IMR-90 (cell line): ENCODE data around the gene XPNPEP2. TPM values are rescaled to one million over a fixed set of nuclear protein-coding genes. Genes with fewer than 3 reads are reported as not detected.
A peak's percentile ranks its signal among the peaks of the same experiment; 100 is the strongest.

Experiments
- ATAC-seq: fragments of 200-7000 bp; cut with Tn5 transposase; 2 replicates; pipeline ENCODE4 v1.9.1; 2020; ENCODE audit warnings: low read depth, mild to moderate bottlenecking, moderate library complexity
- BruUV-seq: library from RNA; stranded (reverse); fragments of 400-500 nt; replicated peaks from 2 replicates; lab custom pipeline; 2021; lab: Mats Ljungman, UMichigan
- CTCF ChIA-PET: fragments of 300-600 bp; formaldehyde crosslinking; extraction: SDS; loops from one replicate; lab custom pipeline; 2021; ENCODE audit warnings: antibody characterized with exemption; lab: Yijun Ruan, JAX
- POLR2A ChIA-PET: fragments of 300-600 bp; sonication (Branson Sonifier 250); formaldehyde crosslinking; loops from one replicate; lab custom pipeline; 2022; ENCODE audit warnings: antibody characterized with exemption; ENCODE audit not compliant: unreplicated experiment; lab: Charles Lee
- DNase-seq: peaks from one replicate; pipeline ENCODE4 v3.0.0; 2013
- H2AFZ ChIP-seq: replicated peaks from 2 replicates; pipeline ENCODE3; 2013; ENCODE audit warnings: low read length, mild to moderate bottlenecking; ENCODE audit not compliant: poor library complexity
- H2AK5ac ChIP-seq: 2 replicates; pipeline ENCODE4 v1.6.1; 2013; ENCODE audit warnings: low read depth, low read length, inconsistent platforms
- H2AK9ac ChIP-seq: replicated peaks from 2 replicates; pipeline ENCODE3; 2013; ENCODE audit warnings: mild to moderate bottlenecking, low read depth, low read length, moderate library complexity; ENCODE audit not compliant: poor library complexity
- H2BK120ac ChIP-seq: 2 replicates; pipeline ENCODE4 v1.6.1; 2013; ENCODE audit warnings: low read depth, low read length, inconsistent platforms
- H2BK15ac ChIP-seq: 3 replicates; pipeline ENCODE4 v1.6.1; 2013; ENCODE audit warnings: low read depth, low read length, inconsistent platforms
- H2BK20ac ChIP-seq: 2 replicates; pipeline ENCODE4 v1.6.1; 2013; ENCODE audit warnings: low read depth, mild to moderate bottlenecking, inconsistent platforms, low read length, moderate library complexity
- H2BK5ac ChIP-seq: 2 replicates; pipeline ENCODE4 v1.6.1; 2013; ENCODE audit warnings: mild to moderate bottlenecking, low read depth, low read length, inconsistent platforms; ENCODE audit not compliant: poor library complexity, severe bottlenecking
- H3K14ac ChIP-seq: replicated peaks from 2 replicates; pipeline ENCODE4 v1.6.1; 2013; ENCODE audit warnings: low read depth, low read length, inconsistent platforms
- H3K18ac ChIP-seq: 2 replicates; pipeline ENCODE4 v1.6.1; 2013; ENCODE audit warnings: low read depth, low read length, control low read depth
- H3K23ac ChIP-seq: 2 replicates; pipeline ENCODE4 v1.6.1; 2013; ENCODE audit warnings: low read depth, low read length, inconsistent platforms
- H3K27ac ChIP-seq: 2 replicates; pipeline ENCODE4 v1.5.1; 2013; ENCODE audit warnings: mild to moderate bottlenecking, control low read depth, low read length; ENCODE audit not compliant: insufficient read depth
- H3K27me3 ChIP-seq: 2 replicates; pipeline ENCODE4 v1.6.1; 2013; ENCODE audit warnings: low read length; ENCODE audit not compliant: control insufficient read depth, insufficient read depth
- H3K36me3 ChIP-seq: 2 replicates; pipeline ENCODE4 v1.6.1; 2013; ENCODE audit warnings: low read length, mixed read lengths; ENCODE audit not compliant: control insufficient read depth, insufficient read depth
- H3K4ac ChIP-seq: 2 replicates; pipeline ENCODE4 v1.6.1; 2013; ENCODE audit warnings: low read depth, low read length, inconsistent platforms
- H3K4me1 ChIP-seq: 2 replicates; pipeline ENCODE4 v1.6.1; 2013; ENCODE audit warnings: low read length, mixed read lengths; ENCODE audit not compliant: control insufficient read depth, insufficient read depth
- H3K4me2 ChIP-seq: 2 replicates; pipeline ENCODE4 v1.6.1; 2013; ENCODE audit warnings: low read depth, mild to moderate bottlenecking, control low read depth, low read length, moderate library complexity
- H3K4me3 ChIP-seq: 2 replicates; pipeline ENCODE4 v1.5.1; 2013; ENCODE audit warnings: low read depth, mild to moderate bottlenecking, control low read depth, low read length, moderate library complexity; ENCODE audit not compliant: insufficient read depth
- H3K56ac ChIP-seq: 2 replicates; pipeline ENCODE4 v1.6.1; 2013; ENCODE audit warnings: low read length, inconsistent platforms; ENCODE audit not compliant: insufficient read depth; ENCODE audit errors: extremely low read depth
- H3K79me1 ChIP-seq, 2 experiments: 2 replicates each; pipeline ENCODE4 v1.6.1; 2013; ENCODE audit warnings: low read length in 2 of 2, inconsistent platforms in 1 of 2, low read depth in 1 of 2
- H3K9ac ChIP-seq: 2 replicates; pipeline ENCODE4 v1.6.1; 2013; ENCODE audit warnings: low read depth, low read length, control low read depth
- H3K9me1 ChIP-seq: 2 replicates; pipeline ENCODE4 v1.6.1; 2013; ENCODE audit warnings: low read length, inconsistent platforms; ENCODE audit not compliant: insufficient read depth
- H3K9me3 ChIP-seq: 2 replicates; pipeline ENCODE4 v1.6.1; 2013; ENCODE audit warnings: low read length; ENCODE audit not compliant: control insufficient read depth, insufficient read depth
- H4K20me1 ChIP-seq: 2 replicates; pipeline ENCODE4 v1.6.1; 2013; ENCODE audit warnings: low read length, inconsistent platforms; ENCODE audit not compliant: insufficient read depth
- H4K5ac ChIP-seq: 2 replicates; pipeline ENCODE4 v1.6.1; 2013; ENCODE audit warnings: mild to moderate bottlenecking, low read depth, low read length, control low read depth
- H4K8ac ChIP-seq, 2 experiments: 2 replicates each; pipeline ENCODE4 v1.6.1; 2013; ENCODE audit warnings: low read depth in 2 of 2, low read length in 2 of 2, control low read depth in 1 of 2, inconsistent platforms in 1 of 2
- H4K91ac ChIP-seq: 2 replicates; pipeline ENCODE4 v1.6.1; 2013; ENCODE audit warnings: low read depth, low read length, inconsistent platforms; ENCODE audit not compliant: insufficient read depth
- CEBPB ChIP-seq: IDR thresholded peaks from 2 replicates; pipeline ENCODE4 v1.6.1; 2012; ENCODE audit warnings: low read depth, low read length, improper control_type of control experiment
- CHD1 ChIP-seq: IDR thresholded peaks from 2 replicates; pipeline ENCODE4 v1.6.1; 2012; ENCODE audit warnings: low read depth, low read length, improper control_type of control experiment
- FOS ChIP-seq: fragments of 150-350 bp; IDR thresholded peaks from 2 replicates; pipeline ENCODE4 v1.6.1; 2016; ENCODE audit warnings: low read depth, low read length
- MAFK ChIP-seq: IDR thresholded peaks from 2 replicates; pipeline ENCODE4 v1.6.1; 2012; ENCODE audit warnings: low read depth, low read length, improper control_type of control experiment
- MAZ ChIP-seq: IDR thresholded peaks from 2 replicates; pipeline ENCODE4 v1.6.1; 2012; ENCODE audit warnings: low read depth, mild to moderate bottlenecking, low read length, improper control_type of control experiment, moderate library complexity, borderline replicate concordance
- MXI1 ChIP-seq: IDR thresholded peaks from 2 replicates; pipeline ENCODE4 v1.6.1; 2012; ENCODE audit warnings: low read depth, mild to moderate bottlenecking, low read length, moderate library complexity, borderline replicate concordance
- NFE2L2 ChIP-seq: fragments of 150-350 bp; IDR thresholded peaks from 2 replicates; pipeline ENCODE4 v1.6.1; 2016; ENCODE audit warnings: low read depth, mild to moderate bottlenecking, low read length
- POLR2A ChIP-seq: IDR thresholded peaks from 2 replicates; pipeline ENCODE4 v1.6.1; 2012; ENCODE audit warnings: mild to moderate bottlenecking, low read depth, low read length
- RAD21 ChIP-seq: IDR thresholded peaks from 2 replicates; pipeline ENCODE4 v1.6.1; 2012; ENCODE audit warnings: low read length, improper control_type of control experiment
- RCOR1 ChIP-seq: IDR thresholded peaks from 2 replicates; pipeline ENCODE4 v1.6.1; 2012; ENCODE audit warnings: mild to moderate bottlenecking, low read length, improper control_type of control experiment; ENCODE audit not compliant: insufficient replicate concordance
- SMC3 ChIP-seq: fragments of 150-350 bp; IDR thresholded peaks from 2 replicates; pipeline ENCODE4 v1.6.1; 2016; ENCODE audit warnings: low read depth, mild to moderate bottlenecking, antibody characterized with exemption, low read length, moderate library complexity
- WGBS, 2 experiments: methylation state at CpG; one replicate each; pipeline versions ENCODE4 v1.1.5 to v1.1.7; 2013; ENCODE audit warnings: missing lambda C conversion rate in 2 of 2; ENCODE audit not compliant: insufficient read length in 1 of 2; ENCODE audit errors: extremely low coverage in 2 of 2; 5-methylcytosine and 5-hydroxymethylcytosine counted together
- dilution Hi-C: fragments of 300-500 bp; cut with HindIII; formaldehyde crosslinking; loops from one replicate; pipeline ENCODE4 v1.14.3; 2018; ENCODE audit warnings: low sequenced_read_pairs; ENCODE audit not compliant: unreplicated experiment
- in situ Hi-C: fragments of 300-500 bp; cut with MboI; formaldehyde crosslinking; loops from 3 replicates; pipeline ENCODE4 v1.14.3; 2019; ENCODE audit warnings: low sequenced_read_pairs, inconsistent platforms, mixed read lengths
- intact Hi-C: fragments of 100-400 bp; cut with micrococcal nuclease; formaldehyde crosslinking; loops from 2 replicates; pipeline ENCODE4 v1.10.0; 2022
- polyA plus RNA-seq, 3 experiments: library from polyadenylated mRNA; depleted of rRNA; stranded (reverse); fragments of >200 nt; gene quantifications; 2 replicates each; pipeline ENCODE4 v1.2.3, GENCODE V29; 2012; ENCODE audit warnings: low replicate concordance in 1 of 3
- total RNA-seq: library from RNA; depleted of rRNA; stranded (reverse); fragments of >200 nt; gene quantifications from 2 replicates; pipeline ENCODE4 v1.2.3, GENCODE V29; 2012
- TF ChIP-seq, protein P1 (sequence below): conservative IDR thresholded peaks from 2 replicates; pipeline ENCODE4 v1.5.1; 2012; ENCODE audit warnings: mild to moderate bottlenecking, low read depth, low read length, improper control_type of control experiment
- TF ChIP-seq, protein P2 (sequence below): fragments of 150-350 bp; IDR thresholded peaks from 2 replicates; pipeline ENCODE4 v1.6.1; 2017; ENCODE audit warnings: mild to moderate bottlenecking, antibody characterized with exemption, low read length, low read depth
- TF ChIP-seq, protein P3 (sequence below): fragments of 150-350 bp; IDR thresholded peaks from 2 replicates; pipeline ENCODE4 v1.6.1; 2016; ENCODE audit warnings: low read depth, mild to moderate bottlenecking, low read length, moderate library complexity, borderline replicate concordance

The XPNPEP2 gene
- total and polyA plus RNA-seq, 2 of the 4 experiments (the other 2 are of a cell fraction) = under 0.01 to 0.07 TPM

DNA sequence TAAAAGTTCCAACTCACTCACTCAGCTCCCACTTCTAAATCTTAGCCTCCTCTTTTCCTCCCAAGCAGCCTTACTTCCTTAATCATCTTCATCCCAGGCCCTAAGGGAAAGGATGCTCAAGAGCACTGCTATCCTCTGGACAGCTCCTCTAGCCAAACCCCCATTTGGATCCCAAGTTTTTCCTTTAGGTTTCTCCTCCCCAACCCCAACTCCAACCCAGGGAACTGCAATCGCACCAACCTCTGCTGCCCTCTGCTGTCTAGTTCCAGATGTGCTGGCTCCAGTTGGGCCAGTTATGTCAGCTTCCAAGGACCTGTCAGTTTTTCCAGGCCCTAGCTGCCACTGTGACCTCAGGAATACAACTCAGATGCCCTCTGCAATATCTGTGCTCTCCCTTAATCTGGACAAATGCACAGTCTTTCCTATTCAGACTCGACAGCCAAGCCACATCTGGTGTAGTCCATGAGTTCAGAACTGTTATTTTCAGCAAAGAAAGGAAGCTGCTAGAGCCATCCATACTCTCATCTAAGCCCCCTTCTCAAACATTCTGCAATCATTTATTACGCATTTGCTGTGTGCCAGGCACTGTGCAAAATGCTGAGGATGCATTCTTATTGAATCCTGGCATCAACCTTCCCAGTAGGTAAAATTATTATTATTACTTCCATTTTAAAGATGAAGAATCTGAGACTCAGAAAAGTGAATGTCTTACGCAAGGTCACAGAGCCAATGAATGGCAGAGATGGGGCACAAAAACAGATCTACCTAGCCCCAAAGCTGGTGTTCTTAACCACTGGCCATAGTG lies 12.3 kb upstream of the XPNPEP2 start:
- H3K4me2 ChIP-seq = no peak overlapping the region
- no peak overlapping the region for H2AK5ac ChIP-seq
- no peak overlapping the region for H2AK9ac ChIP-seq
- H3K79me1 ChIP-seq = no peaks in the 10 kb centered on the region
- H3K4me3 ChIP-seq = no peak overlapping the region
- H3K9me1 ChIP-seq = no peaks in the 10 kb centered on the region
- H3K9me3 ChIP-seq = no peaks in the 10 kb centered on the region
- H2BK15ac ChIP-seq = no peak overlapping the region
- intact Hi-C loops (loop anchor here (1.0 kb wide), 2 partner anchors 89 to 119 kb away; no protein-coding TSS in a partner anchor), in situ Hi-C loops (loop anchor here (5.0 kb wide), 2 partner anchors 89 to 114 kb away; no protein-coding TSS in a partner anchor), dilution Hi-C loops (no loop called here)
- no peak overlapping the region for H3K27ac ChIP-seq
- BruUV-seq = no TSS peak
- no peak overlapping the region for H4K5ac ChIP-seq
- no peak overlapping the region for H3K4ac ChIP-seq
- ChIA-PET CTCF (interaction anchor here (0.7 to 2.4 kb wide), 10 partner anchors 10 to 120 kb away, joined by 3 to 32 read pairs (median 4); no protein-coding TSS in a partner anchor), POLR2A (no interaction called here)
- no peak overlapping the region for H3K9ac ChIP-seq
- no peaks in the 10 kb centered on the region for H3K36me3 ChIP-seq
- H3K4me1 ChIP-seq = no peaks in the 10 kb centered on the region
- no peak overlapping the region for H3K18ac ChIP-seq
- no peak overlapping the region for H3K23ac ChIP-seq
- H2BK120ac ChIP-seq = no peak overlapping the region
- peaks cover 20% of the 10 kb centered on the region for H3K27me3 ChIP-seq
- H4K8ac ChIP-seq = no peak overlapping the region
- H4K20me1 ChIP-seq = no peaks in the 10 kb centered on the region
- no peak overlapping the region for H2BK5ac ChIP-seq
- DNase-seq (peak; percentile 69), ATAC-seq (peak; percentile 93)
- H2BK20ac ChIP-seq = no peak overlapping the region
- H3K14ac ChIP-seq = no peak overlapping the region
- no peak overlapping the region for H4K91ac ChIP-seq
- H3K56ac ChIP-seq = no peak overlapping the region
- WGBS, 2 experiments = 0% methylated on average over 1 of the region's 4 CpGs; no CpG with 5 or more reads in 1 of the 2 experiments
- H2AFZ ChIP-seq = no peak overlapping the region
- peak; percentile 53 for TF ChIP-seq MAFK
- TF ChIP-seq NFE2L2 = no peak
- peak; percentile 91 for TF ChIP-seq RAD21
- TF ChIP-seq, protein P1, sequence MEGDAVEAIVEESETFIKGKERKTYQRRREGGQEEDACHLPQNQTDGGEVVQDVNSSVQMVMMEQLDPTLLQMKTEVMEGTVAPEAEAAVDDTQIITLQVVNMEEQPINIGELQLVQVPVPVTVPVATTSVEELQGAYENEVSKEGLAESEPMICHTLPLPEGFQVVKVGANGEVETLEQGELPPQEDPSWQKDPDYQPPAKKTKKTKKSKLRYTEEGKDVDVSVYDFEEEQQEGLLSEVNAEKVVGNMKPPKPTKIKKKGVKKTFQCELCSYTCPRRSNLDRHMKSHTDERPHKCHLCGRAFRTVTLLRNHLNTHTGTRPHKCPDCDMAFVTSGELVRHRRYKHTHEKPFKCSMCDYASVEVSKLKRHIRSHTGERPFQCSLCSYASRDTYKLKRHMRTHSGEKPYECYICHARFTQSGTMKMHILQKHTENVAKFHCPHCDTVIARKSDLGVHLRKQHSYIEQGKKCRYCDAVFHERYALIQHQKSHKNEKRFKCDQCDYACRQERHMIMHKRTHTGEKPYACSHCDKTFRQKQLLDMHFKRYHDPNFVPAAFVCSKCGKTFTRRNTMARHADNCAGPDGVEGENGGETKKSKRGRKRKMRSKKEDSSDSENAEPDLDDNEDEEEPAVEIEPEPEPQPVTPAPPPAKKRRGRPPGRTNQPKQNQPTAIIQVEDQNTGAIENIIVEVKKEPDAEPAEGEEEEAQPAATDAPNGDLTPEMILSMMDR = peak; percentile 74
- no peak for TF ChIP-seq MAZ
- TF ChIP-seq MXI1 = no peak
- TF ChIP-seq SMC3 = peak; percentile 92
- TF ChIP-seq RCOR1 = no peak
- no peak for TF ChIP-seq POLR2A
- TF ChIP-seq, protein P2, sequence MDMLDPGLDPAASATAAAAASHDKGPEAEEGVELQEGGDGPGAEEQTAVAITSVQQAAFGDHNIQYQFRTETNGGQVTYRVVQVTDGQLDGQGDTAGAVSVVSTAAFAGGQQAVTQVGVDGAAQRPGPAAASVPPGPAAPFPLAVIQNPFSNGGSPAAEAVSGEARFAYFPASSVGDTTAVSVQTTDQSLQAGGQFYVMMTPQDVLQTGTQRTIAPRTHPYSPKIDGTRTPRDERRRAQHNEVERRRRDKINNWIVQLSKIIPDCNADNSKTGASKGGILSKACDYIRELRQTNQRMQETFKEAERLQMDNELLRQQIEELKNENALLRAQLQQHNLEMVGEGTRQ = no peak
- TF ChIP-seq CHD1 = no peak
- TF ChIP-seq FOS = no peak
- TF ChIP-seq CEBPB = no peak
- TF ChIP-seq, protein P3, sequence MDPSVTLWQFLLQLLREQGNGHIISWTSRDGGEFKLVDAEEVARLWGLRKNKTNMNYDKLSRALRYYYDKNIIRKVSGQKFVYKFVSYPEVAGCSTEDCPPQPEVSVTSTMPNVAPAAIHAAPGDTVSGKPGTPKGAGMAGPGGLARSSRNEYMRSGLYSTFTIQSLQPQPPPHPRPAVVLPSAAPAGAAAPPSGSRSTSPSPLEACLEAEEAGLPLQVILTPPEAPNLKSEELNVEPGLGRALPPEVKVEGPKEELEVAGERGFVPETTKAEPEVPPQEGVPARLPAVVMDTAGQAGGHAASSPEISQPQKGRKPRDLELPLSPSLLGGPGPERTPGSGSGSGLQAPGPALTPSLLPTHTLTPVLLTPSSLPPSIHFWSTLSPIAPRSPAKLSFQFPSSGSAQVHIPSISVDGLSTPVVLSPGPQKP = no peak
